Stomach (tissue), 4 donors: ENCODE data around the gene MASP1.

Source experiments
- CTCF ChIP-seq, 7 experiments: fragments of 450-650 bp in 4 of 7; fragments of 200-600 bp in 3 of 7; sonication (generic) in 3 of 7; IDR thresholded peaks; one replicate each; pipeline ENCODE4 v1.5.1; 2016 to 2019; ENCODE audit warnings: antibody characterized with exemption in 7 of 7, control low read depth in 2 of 7, mild to moderate bottlenecking in 1 of 7
- EP300 ChIP-seq: sonication (generic); formaldehyde crosslinking; IDR thresholded peaks from one replicate; pipeline ENCODE4 v1.6.1; 2017; ENCODE audit warnings: antibody characterized with exemption
- POLR2A ChIP-seq, 4 donors: fragments of 450-650 bp; IDR thresholded peaks; one replicate each; pipeline ENCODE4 v1.6.1; 2016; ENCODE audit warnings: antibody characterized with exemption in 4 of 4, control low read depth in 2 of 4, mild to moderate bottlenecking in 1 of 4, moderate library complexity in 1 of 4

GRCh38 chr3:187322291-187322690 is 30.8 kb upstream of the MASP1 start:
- TF ChIP-seq POLR2A (IDR thresholded peaks at IDR 0.05) (no peak), CTCF (IDR thresholded peaks at IDR 0.05) (no peak), EP300 (no peak)
